ENCODE results near the gene TSPAN5. TPM values are rescaled to one million over a fixed set of nuclear protein-coding genes. Genes with fewer than 3 reads are reported as not detected.

The TSPAN5 gene
- total and polyA plus RNA-seq, 4 experiments from 2014 or later: 16.8 to 40.4 (median 25.7) TPM

DNA sequence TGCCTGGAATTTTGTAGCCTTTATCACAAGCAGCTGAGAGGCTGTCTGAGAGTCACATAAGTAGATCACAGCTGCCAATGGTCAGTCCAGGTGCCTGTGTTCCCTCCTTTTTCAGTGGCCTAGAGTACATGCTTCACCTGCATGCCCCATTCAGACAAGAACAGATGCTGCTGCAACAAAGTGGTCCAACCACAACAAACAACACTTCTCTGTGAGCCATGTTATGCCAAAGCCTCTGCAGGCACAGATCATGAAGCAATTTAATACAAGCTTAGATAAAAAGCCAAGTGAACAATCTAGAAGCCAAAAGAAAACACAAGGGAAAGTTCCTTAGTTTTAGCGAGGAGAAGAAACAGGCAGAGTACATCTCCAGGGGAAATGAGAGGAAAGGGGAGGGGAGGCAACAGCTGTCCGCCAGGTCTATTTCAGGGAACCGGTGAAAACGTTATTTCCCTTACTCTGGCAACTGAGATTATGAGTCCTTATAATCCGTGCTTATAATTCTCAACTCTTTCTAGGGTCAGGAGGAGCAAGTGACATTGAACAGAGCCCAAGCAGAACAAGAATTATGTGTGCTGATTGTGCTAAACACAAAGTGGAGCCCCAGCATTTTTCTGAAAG, 92.6 kb downstream of the TSPAN5 start:
- intact Hi-C loops (cut with micrococcal nuclease): no loop called here
- no peak overlapping the region for H3K4me3 ChIP-seq (ENCODE audit: low read length in 2 of 2)
- no peak overlapping the region for H3K27ac ChIP-seq (ENCODE audit: low read depth, low read length)
- Mint-ChIP-seq H3K36me3 (peaks cover 2 to 16% of the 10 kb centered on the region in 2 donors), H3K4me3 (peak overlapping the region in 1 of 8 donors; percentile 56), H3K9me3 (no peaks in the 10 kb centered on the region), H3K27me3 (no peaks in the 10 kb centered on the region), H3K27ac (peak overlapping the region in 3 of 7 donors; percentile 7 to 67 (median 51)), H3K4me1 (peaks cover 19 to 40% (median 31%) of the 10 kb centered on the region in 4 donors)
- ChIA-PET CTCF (ENCODE audit: partially characterized antibody) (no interaction called here), POLR2A (ENCODE audit: partially characterized antibody) (interaction anchor here (0.6 kb wide), 1 partner anchor 12 kb away, joined by 3 read pairs; no protein-coding TSS in a partner anchor)
- H3K9me3 ChIP-seq (ENCODE audit: control insufficient read depth in 1 of 2, low read length in 2 of 2): no peaks in the 10 kb centered on the region
- H3K27me3 ChIP-seq (ENCODE audit: insufficient read depth, low read length): no peaks in the 10 kb centered on the region
- no peaks in the 10 kb centered on the region for H3K36me3 ChIP-seq (ENCODE audit: insufficient read depth, low read length)
- DNase-seq: no peak
- H3K4me1 ChIP-seq (ENCODE audit: insufficient read depth, low read length): no peaks in the 10 kb centered on the region

DNA sequence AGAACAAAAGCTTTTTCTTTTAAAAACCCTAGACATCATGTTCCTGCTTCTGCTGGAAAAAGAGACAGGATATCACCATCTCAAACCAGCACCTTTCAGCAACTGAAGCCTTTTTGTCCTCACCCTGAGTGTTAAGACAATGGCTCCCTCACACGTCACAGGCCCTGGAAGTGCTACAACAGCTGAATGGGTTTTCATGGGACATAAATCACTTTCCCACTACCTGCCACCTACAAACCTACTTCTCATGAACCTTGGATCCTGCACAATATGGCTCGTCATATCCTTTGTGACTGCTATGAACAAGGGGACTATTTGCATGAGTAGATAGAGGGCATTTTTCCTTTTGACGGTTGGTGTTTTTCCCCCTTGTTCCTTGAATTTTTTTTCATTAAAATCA, 93.6 kb downstream of the TSPAN5 start:
- ChIA-PET POLR2A (ENCODE audit: partially characterized antibody) (no interaction called here), CTCF (ENCODE audit: partially characterized antibody) (no interaction called here)
- no peak overlapping the region for H3K27ac Mint-ChIP-seq
- H3K36me3 Mint-ChIP-seq: peaks cover 2 to 14% of the 10 kb centered on the region in 2 donors
- DNase-seq: no peak
- Histone ChIP-seq H3K36me3 (ENCODE audit: insufficient read depth, low read length) (no peaks in the 10 kb centered on the region), H3K4me1 (ENCODE audit: insufficient read depth, low read length) (no peaks in the 10 kb centered on the region), H3K9me3 (ENCODE audit: control insufficient read depth in 1 of 2, low read length in 2 of 2) (no peaks in the 10 kb centered on the region), H3K27me3 (ENCODE audit: insufficient read depth, low read length) (no peaks in the 10 kb centered on the region), H3K27ac (ENCODE audit: low read depth, low read length) (no peak overlapping the region), H3K4me3 (ENCODE audit: low read length in 2 of 2) (no peak overlapping the region)
- intact Hi-C loops (cut with micrococcal nuclease): no loop called here
- no peaks in the 10 kb centered on the region for H3K27me3 Mint-ChIP-seq
- no peaks in the 10 kb centered on the region for H3K9me3 Mint-ChIP-seq
- peaks cover 13 to 31% (median 23%) of the 10 kb centered on the region in 4 donors for H3K4me1 Mint-ChIP-seq
- peak overlapping the region in 1 of 8 donors; percentile 36 for H3K4me3 Mint-ChIP-seq

GRCh38 chr4:98560321-98560720, 98.1 kb downstream of the TSPAN5 start:
- Mint-ChIP-seq H3K27ac (peak overlapping the region in 1 of 7 donors; percentile 45), H3K4me3 (no peak overlapping the region), H3K27me3 (no peaks in the 10 kb centered on the region), H3K9me3 (no peaks in the 10 kb centered on the region), H3K4me1 (peaks cover 10 to 25% (median 22%) of the 10 kb centered on the region in 4 donors), H3K36me3 (peaks cover 0 to 14% of the 10 kb centered on the region in 2 donors)
- H3K27ac ChIP-seq (ENCODE audit: low read depth, low read length): no peak overlapping the region
- no peak overlapping the region for H3K4me3 ChIP-seq (ENCODE audit: low read length in 2 of 2)
- ChIA-PET POLR2A (ENCODE audit: partially characterized antibody) (no interaction called here), CTCF (ENCODE audit: partially characterized antibody) (interaction anchor here (1.0 kb wide), 1 partner anchor 11 kb away, joined by 3 read pairs; no protein-coding TSS in a partner anchor)
- no peaks in the 10 kb centered on the region for H3K9me3 ChIP-seq (ENCODE audit: control insufficient read depth in 1 of 2, low read length in 2 of 2)
- intact Hi-C loops (cut with micrococcal nuclease): no loop called here
- no peaks in the 10 kb centered on the region for H3K36me3 ChIP-seq (ENCODE audit: insufficient read depth, low read length)
- no peak for DNase-seq
- H3K27me3 ChIP-seq (ENCODE audit: insufficient read depth, low read length): no peaks in the 10 kb centered on the region
- H3K4me1 ChIP-seq (ENCODE audit: insufficient read depth, low read length): no peaks in the 10 kb centered on the region

DNA sequence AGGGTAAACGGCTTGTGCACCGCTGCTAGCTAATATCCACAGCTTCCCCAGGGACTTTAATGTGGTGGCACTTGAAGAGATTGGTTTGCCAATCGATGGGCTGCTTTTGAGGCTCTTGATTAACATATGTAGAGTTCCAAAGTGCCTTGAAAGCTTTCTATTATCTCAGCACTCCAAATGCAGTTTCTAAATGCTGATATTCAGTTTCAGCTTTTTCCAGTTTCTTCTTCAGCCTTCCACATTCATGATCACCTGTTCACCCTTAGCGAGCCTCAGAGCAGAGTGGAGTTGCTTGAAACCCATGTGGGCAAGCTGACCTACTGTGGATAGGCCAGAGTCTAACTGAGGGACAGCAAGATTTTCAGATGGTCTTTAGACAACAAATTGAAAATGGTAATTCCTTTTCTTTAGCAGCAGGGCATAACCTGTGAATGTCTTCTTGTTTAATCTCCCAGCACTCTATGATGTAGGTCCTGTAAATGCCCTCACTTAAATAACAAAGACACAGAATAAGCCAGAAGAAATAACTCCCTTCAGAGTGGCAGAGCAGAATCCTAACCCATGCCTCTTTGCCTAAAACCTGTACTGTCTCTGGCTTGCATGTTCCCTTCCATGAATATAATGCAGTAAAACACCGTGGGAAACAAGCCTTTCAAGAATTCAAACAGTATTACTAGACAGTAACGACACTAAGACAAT, 99.8 kb downstream of the TSPAN5 start:
- ChIA-PET CTCF (ENCODE audit: partially characterized antibody) (no interaction called here), POLR2A (ENCODE audit: partially characterized antibody) (no interaction called here)
- Histone ChIP-seq H3K4me3 (ENCODE audit: low read length in 2 of 2) (no peak overlapping the region), H3K4me1 (ENCODE audit: insufficient read depth, low read length) (no peaks in the 10 kb centered on the region), H3K27ac (ENCODE audit: low read depth, low read length) (no peak overlapping the region), H3K27me3 (ENCODE audit: insufficient read depth, low read length) (no peaks in the 10 kb centered on the region), H3K36me3 (ENCODE audit: insufficient read depth, low read length) (no peaks in the 10 kb centered on the region), H3K9me3 (ENCODE audit: control insufficient read depth in 1 of 2, low read length in 2 of 2) (no peaks in the 10 kb centered on the region)
- intact Hi-C loops (cut with micrococcal nuclease): no loop called here
- H3K9me3 Mint-ChIP-seq: no peaks in the 10 kb centered on the region
- H3K27ac Mint-ChIP-seq: peak overlapping the region in 1 of 7 donors; percentile 43
- H3K36me3 Mint-ChIP-seq: peaks cover 0 to 19% of the 10 kb centered on the region in 2 donors
- no peak overlapping the region for H3K4me3 Mint-ChIP-seq
- H3K27me3 Mint-ChIP-seq: no peaks in the 10 kb centered on the region
- no peak for DNase-seq
- H3K4me1 Mint-ChIP-seq: peaks cover 13 to 22% (median 20%) of the 10 kb centered on the region in 4 donors

GRCh38 chr4:98557194-98557892, 101.1 kb downstream of the TSPAN5 start:
- H3K36me3 ChIP-seq (ENCODE audit: insufficient read depth, low read length): no peaks in the 10 kb centered on the region
- no peaks in the 10 kb centered on the region for H3K4me1 ChIP-seq (ENCODE audit: insufficient read depth, low read length)
- H3K9me3 ChIP-seq (ENCODE audit: control insufficient read depth in 1 of 2, low read length in 2 of 2): no peaks in the 10 kb centered on the region
- H3K27ac ChIP-seq (ENCODE audit: low read depth, low read length): no peak overlapping the region
- H3K4me1 Mint-ChIP-seq: peaks cover 12 to 20% (median 20%) of the 10 kb centered on the region in 4 donors
- ChIA-PET POLR2A (ENCODE audit: partially characterized antibody) (no interaction called here), CTCF (ENCODE audit: partially characterized antibody) (no interaction called here)
- peaks cover 0 to 22% of the 10 kb centered on the region in 2 donors for H3K36me3 Mint-ChIP-seq
- peak overlapping the region in 3 of 7 donors; percentile 7 to 76 (median 17) for H3K27ac Mint-ChIP-seq
- H3K27me3 Mint-ChIP-seq: no peaks in the 10 kb centered on the region
- intact Hi-C loops (cut with micrococcal nuclease): no loop called here
- H3K4me3 Mint-ChIP-seq: no peak overlapping the region
- no peak for DNase-seq
- no peaks in the 10 kb centered on the region for H3K27me3 ChIP-seq (ENCODE audit: insufficient read depth, low read length)
- H3K9me3 Mint-ChIP-seq: no peaks in the 10 kb centered on the region
- H3K4me3 ChIP-seq (ENCODE audit: low read length in 2 of 2): no peak overlapping the region

GRCh38 chr4:98556451-98556850, 102.0 kb downstream of the TSPAN5 start:
- no peak overlapping the region for H3K27ac Mint-ChIP-seq
- Histone ChIP-seq H3K4me1 (ENCODE audit: insufficient read depth, low read length) (no peaks in the 10 kb centered on the region), H3K27ac (ENCODE audit: low read depth, low read length) (no peak overlapping the region), H3K27me3 (ENCODE audit: insufficient read depth, low read length) (no peaks in the 10 kb centered on the region), H3K4me3 (ENCODE audit: low read length in 2 of 2) (no peak overlapping the region), H3K36me3 (ENCODE audit: insufficient read depth, low read length) (no peaks in the 10 kb centered on the region), H3K9me3 (ENCODE audit: control insufficient read depth in 1 of 2, low read length in 2 of 2) (no peaks in the 10 kb centered on the region)
- peaks cover 0 to 3% (median 0%) of the 10 kb centered on the region in 8 donors for H3K9me3 Mint-ChIP-seq
- peaks cover 9 to 24% (median 16%) of the 10 kb centered on the region in 4 donors for H3K4me1 Mint-ChIP-seq
- intact Hi-C loops (cut with micrococcal nuclease): no loop called here
- ChIA-PET CTCF (ENCODE audit: partially characterized antibody) (no interaction called here), POLR2A (ENCODE audit: partially characterized antibody) (no interaction called here)
- H3K27me3 Mint-ChIP-seq: no peaks in the 10 kb centered on the region
- DNase-seq: no peak
- H3K36me3 Mint-ChIP-seq: peaks cover 0 to 14% of the 10 kb centered on the region in 2 donors
- H3K4me3 Mint-ChIP-seq: no peak overlapping the region

DNA sequence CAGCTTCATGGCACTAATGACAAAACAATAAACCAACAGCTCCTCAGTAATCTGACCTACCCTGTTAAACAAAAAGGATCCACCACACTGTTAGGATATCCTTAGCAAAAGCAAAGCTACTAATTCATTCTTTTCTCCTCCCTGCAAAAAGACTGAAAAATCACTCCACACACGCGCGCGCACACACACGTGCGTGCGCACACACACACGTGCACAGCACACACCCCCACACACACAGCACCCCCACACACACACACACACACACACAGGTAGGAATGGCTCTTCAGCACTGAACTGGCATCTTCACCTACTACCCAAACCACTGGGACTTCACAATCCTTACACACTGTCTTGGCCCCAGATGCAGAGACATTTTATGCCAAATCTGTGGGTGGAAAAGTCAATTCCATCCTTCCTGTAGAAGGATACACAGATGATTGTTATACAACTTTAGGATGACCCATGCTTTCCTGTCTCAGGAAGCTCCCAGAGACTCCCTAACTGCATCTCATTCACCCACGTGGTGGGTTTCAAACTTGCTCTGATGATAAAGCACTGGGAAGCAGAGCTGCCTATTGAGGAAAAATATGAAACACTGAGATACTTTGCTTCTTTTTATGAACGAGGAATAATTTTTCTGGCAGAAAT, 102.5 kb downstream of the TSPAN5 start:
- intact Hi-C loops (cut with micrococcal nuclease): no loop called here
- CTCF ChIA-PET (ENCODE audit: partially characterized antibody): no interaction called here
- H3K27me3 ChIP-seq (ENCODE audit: insufficient read depth, low read length): no peaks in the 10 kb centered on the region
- H3K27ac ChIP-seq (ENCODE audit: low read depth, low read length): no peak overlapping the region
- Mint-ChIP-seq H3K36me3 (peaks cover 3 to 11% of the 10 kb centered on the region in 2 donors), H3K4me1 (peaks cover 7 to 24% (median 16%) of the 10 kb centered on the region in 4 donors), H3K4me3 (no peak overlapping the region), H3K27ac (no peak overlapping the region), H3K9me3 (peaks cover 0 to 7% (median 0%) of the 10 kb centered on the region in 8 donors), H3K27me3 (no peaks in the 10 kb centered on the region)
- H3K9me3 ChIP-seq (ENCODE audit: control insufficient read depth in 1 of 2, low read length in 2 of 2): no peaks in the 10 kb centered on the region
- no peak overlapping the region for H3K4me3 ChIP-seq (ENCODE audit: low read length in 2 of 2)
- no peak for DNase-seq
- H3K36me3 ChIP-seq (ENCODE audit: insufficient read depth, low read length): no peaks in the 10 kb centered on the region
- POLR2A ChIA-PET (ENCODE audit: partially characterized antibody): no interaction called here
- H3K4me1 ChIP-seq (ENCODE audit: insufficient read depth, low read length): no peaks in the 10 kb centered on the region
